ENCODE measurements around the gene PGBD2. TPM values are rescaled to one million over a fixed set of nuclear protein-coding genes. Genes with fewer than 3 reads are reported as not detected.

Gene PGBD2
- total and polyA plus RNA-seq, 2 of the 8 experiments (the other 6 are each of a cell fraction or from before 2014, with no cell fraction given): 4.5 to 7.7 TPM

- peaks cover 15% of the 10 kb centered on the region for H3K23me2 ChIP-seq (ENCODE audit: low read depth, low read length)
- H2BK20ac ChIP-seq (ENCODE audit: low read length): no peak overlapping the region
- H3K23ac ChIP-seq (ENCODE audit: insufficient read length): no peak overlapping the region
- no peak overlapping the region for H3K14ac ChIP-seq (ENCODE audit: insufficient read length)
- peak overlapping the region; percentile 76 to 93 (median 84) for H3K4me3 ChIP-seq (ENCODE audit: extremely low read depth in 1 of 4, insufficient read depth in 2 of 4, low read depth in 3 of 4, low read length in 4 of 4)
- peak overlapping the region; percentile 25; the same call in 1 of the 2 replicates for H2AFZ ChIP-seq (ENCODE audit: low read length)
- peak overlapping the region; percentile 76 for H3K4ac ChIP-seq (replicated peaks; ENCODE audit: insufficient read length, low read depth, low read length)
- H2BK15ac ChIP-seq (ENCODE audit: low read length): peak overlapping the region; percentile 92; the same call in 1 of the 2 replicates
- H2BK120ac ChIP-seq (replicated peaks; ENCODE audit: low read depth, low read length): no peak overlapping the region
- H3K18ac ChIP-seq (ENCODE audit: extremely low read depth, low read length): peak overlapping the region; percentile 88; the same call in 1 of the 2 replicates
- peak overlapping the region; percentile 80 to 99 for H3K4me2 ChIP-seq (ENCODE audit: insufficient read depth in 1 of 2, low read depth in 2 of 2, low read length in 2 of 2)
- H3K4me1 ChIP-seq (replicated peaks in 1 of 4; ENCODE audit: control insufficient read depth in 3 of 4, insufficient read depth in 4 of 4, low read length in 3 of 4): peaks cover 2 to 15% (median 9%) of the 10 kb centered on the region in 4 experiments
- ChIA-PET CTCF (ENCODE audit: partially characterized antibody) (interaction anchor here (0.7 to 5.0 kb wide), 15 partner anchors 9 to 67 kb away, joined by 3 to 58 read pairs (median 5); partner anchors contain the start of genes PGBD2, SH3BP5L and ZNF672), POLR2A (ENCODE audit: partially characterized antibody) (interaction anchor here (1.1 to 5.9 kb wide), 13 partner anchors 8 to 51 kb away, joined by 4 to 46 read pairs (median 8); partner anchors contain the start of genes PGBD2, SH3BP5L and ZNF672)
- H2BK12ac ChIP-seq (ENCODE audit: low read depth, low read length): peak overlapping the region; percentile 2; the same call in 1 of the 2 replicates
- 8% methylated on average over 4 of the region's 4 CpGs; no CpG with 5 or more reads in 1 of the 2 experiments for WGBS, 2 experiments (ENCODE audit: extremely low coverage in 1 of 2, insufficient coverage in 1 of 2, insufficient read length in 1 of 2, insufficient replicate concordance in 2 of 2, low coverage in 1 of 2, low lambda C conversion rate in 2 of 2, missing lambda C conversion rate in 1 of 2)
- no peak overlapping the region for H2AK5ac ChIP-seq (ENCODE audit: low read depth, low read length)
- H3K9ac ChIP-seq (replicated peaks in 1 of 4; ENCODE audit: extremely low read depth in 1 of 4, low read depth in 3 of 4, low read length in 3 of 4): peak overlapping the region; percentile 48 to 81 (median 77); a peak in 6 of 7 replicates
- no peaks in the 10 kb centered on the region for H3K9me3 ChIP-seq (ENCODE audit: insufficient read depth in 2 of 2, low read depth in 1 of 2, low read length in 1 of 2)
- peak overlapping the region; percentile 75 for H3K27ac ChIP-seq (ENCODE audit: low read depth, low read length)
- peaks cover 0 to 3% of the 10 kb centered on the region in 2 experiments for H4K20me1 ChIP-seq (replicated peaks in 1 of 2; ENCODE audit: control insufficient read depth in 1 of 2, insufficient read depth in 2 of 2, low read length in 2 of 2)
- H2BK5ac ChIP-seq (ENCODE audit: low read depth, low read length): peak overlapping the region; percentile 27; the same call in 1 of the 2 replicates
- H3K56ac ChIP-seq (replicated peaks; ENCODE audit: insufficient read length, low read depth, low read length): no peak overlapping the region
- H3K79me2 ChIP-seq (ENCODE audit: control insufficient read depth in 1 of 2, insufficient read depth in 2 of 2, low read length in 2 of 2): peaks cover 0 to 8% of the 10 kb centered on the region in 2 experiments; a peak in 1 of 4 replicates
- H3K36me3 ChIP-seq (ENCODE audit: control insufficient read depth in 2 of 4, insufficient read depth in 4 of 4, low read length in 3 of 4): peaks cover 10 to 25% (median 20%) of the 10 kb centered on the region in 4 experiments
- peak overlapping the region; percentile 77 for H4K91ac ChIP-seq (replicated peaks; ENCODE audit: insufficient read length, low read length)
- H3K27me3 ChIP-seq (replicated peaks in 1 of 4; ENCODE audit: control insufficient read depth in 3 of 4, extremely low read depth in 1 of 4, insufficient read depth in 3 of 4, low read length in 3 of 4): peaks cover 0 to 11% (median 5%) of the 10 kb centered on the region in 4 experiments; a peak in 3 of 7 replicates
- FAIRE-seq (no peak), DNase-seq (ENCODE audit: low read depth in 1 of 2, low spot score in 2 of 2) (no peak)
- H4K5ac ChIP-seq (ENCODE audit: insufficient read length, low read depth, low read length): peak overlapping the region; percentile 40
- H3K79me1 ChIP-seq (ENCODE audit: low read depth, low read length): 0 out of 2 replicates have a peak, but pooled peaks cover 2% of the 10 kb centered on the region
- peak overlapping the region; percentile 76; the same call in 1 of the 2 replicates for H4K8ac ChIP-seq (ENCODE audit: extremely low read depth, insufficient read depth, low read length)
- no peak for TF ChIP-seq SP1 (IDR thresholded peaks at IDR 0.05; ENCODE audit: low read depth, low read length)
- no peak for TF ChIP-seq TAF7 (optimal IDR thresholded peaks at IDR 0.05; ENCODE audit: borderline replicate concordance, low read depth, low read length)
- TF ChIP-seq RBBP5 (IDR thresholded peaks at IDR 0.05; ENCODE audit: borderline replicate concordance, low read depth, low read length): 0 out of 2 replicates have a peak, but pooled peaks have one; percentile 84
- no peak for TF ChIP-seq TEAD4 (IDR thresholded peaks at IDR 0.05; ENCODE audit: low read depth, low read length)
- TF ChIP-seq NANOG (IDR thresholded peaks at IDR 0.05; ENCODE audit: insufficient read depth, low read depth, low read length, poor library complexity, severe bottlenecking): no peak
- TF ChIP-seq GABPA (IDR thresholded peaks at IDR 0.05; ENCODE audit: borderline replicate concordance, insufficient read depth, low read length): no peak
- TF ChIP-seq JUND (IDR thresholded peaks at IDR 0.05; ENCODE audit: low read length): 0 out of 2 replicates have a peak, but pooled peaks have one; percentile 5
- no peak for TF ChIP-seq SRF (IDR thresholded peaks at IDR 0.05; ENCODE audit: low read depth, low read length)
- TF ChIP-seq ASH2L (IDR thresholded peaks at IDR 0.05; ENCODE audit: low read length): peak; percentile 72
These were observed 48.3 kb upstream of the PGBD2 start for GRCh38 chr1:248857749-248858095.
